Activated CD4-positive, alpha-beta T cell treated with anti-CD3 and anti-CD28 coated beads, Interleukin-2, amount 10 ng/mL, durations not matched to agents 24 days and 14 days (primary cell): ENCODE data around the gene ATP6V0C. TPM values are rescaled to one million over a fixed set of nuclear protein-coding genes. Genes with fewer than 3 reads are reported as not detected.

Source experiments
- DNase-seq: peaks from one replicate; pipeline ENCODE4 v3.0.0; 2022
- H3K27ac Mint-ChIP-seq: one replicate; pipeline ENCODE4 v1.8.0; 2022; ENCODE audit warnings: mild to moderate bottlenecking, mixed read lengths
- H3K27me3 Mint-ChIP-seq: one replicate; pipeline ENCODE4 v1.8.0; 2022; ENCODE audit warnings: mixed read lengths
- H3K36me3 Mint-ChIP-seq: one replicate; pipeline ENCODE4 v1.8.0; 2022; ENCODE audit warnings: low read depth, mild to moderate bottlenecking, mixed read lengths
- H3K4me1 Mint-ChIP-seq: one replicate; pipeline ENCODE4 v1.8.0; 2021; ENCODE audit warnings: mixed read lengths
- H3K4me3 Mint-ChIP-seq: one replicate; pipeline ENCODE4 v1.8.0; 2022; ENCODE audit warnings: mild to moderate bottlenecking, moderate library complexity, mixed read lengths
- H3K9me3 Mint-ChIP-seq: one replicate; pipeline ENCODE4 v1.8.0; 2021; ENCODE audit warnings: mixed read lengths
- intact Hi-C: fragments of 100-400 bp; cut with micrococcal nuclease; formaldehyde crosslinking; loops from one replicate; pipeline ENCODE4 v1.15.1; 2023
- total RNA-seq: library from RNA; stranded (reverse); gene quantifications from 2 replicates; pipeline ENCODE4 v1.2.3, GENCODE V29; 2022

Gene ATP6V0C
- total RNA-seq, 1 donor from 2014 or later: 105 TPM

GRCh38 chr16:2500918-2501750 lies 12.6 kb upstream of the ATP6V0C start:
- Mint-ChIP-seq H3K9me3 (no peaks in the 10 kb centered on the region), H3K4me1 (no peaks in the 10 kb centered on the region), H3K27me3 (no peaks in the 10 kb centered on the region), H3K36me3 (no peaks in the 10 kb centered on the region), H3K27ac (no peak overlapping the region), H3K4me3 (no peak overlapping the region)
- intact Hi-C loops: loop anchor here (1.0 to 5.0 kb wide), 4 partner anchors 26 to 232 kb away; partner anchors contain the start of gene TBC1D24
- peak; percentile 94 for DNase-seq

GRCh38 chr16:2501946-2502895 lies 11.5 kb upstream of the ATP6V0C start:
- Mint-ChIP-seq H3K27me3 (no peaks in the 10 kb centered on the region), H3K9me3 (no peaks in the 10 kb centered on the region), H3K36me3 (no peaks in the 10 kb centered on the region), H3K4me1 (no peaks in the 10 kb centered on the region), H3K27ac (no peak overlapping the region), H3K4me3 (no peak overlapping the region)
- intact Hi-C loops: loop anchor here (1.0 to 5.0 kb wide), 4 partner anchors 27 to 233 kb away; partner anchors contain the start of gene TBC1D24
- no peak for DNase-seq

GRCh38 chr16:2505695-2506094 lies 8.1 kb upstream of the ATP6V0C start:
- no peak for DNase-seq
- no peak overlapping the region for H3K4me3 Mint-ChIP-seq
- H3K36me3 Mint-ChIP-seq: no peaks in the 10 kb centered on the region
- no peaks in the 10 kb centered on the region for H3K4me1 Mint-ChIP-seq
- H3K27me3 Mint-ChIP-seq: no peaks in the 10 kb centered on the region
- intact Hi-C loops: no loop called here
- no peak overlapping the region for H3K27ac Mint-ChIP-seq
- H3K9me3 Mint-ChIP-seq: no peaks in the 10 kb centered on the region

- Mint-ChIP-seq H3K27me3 (peaks cover 3% of the 10 kb centered on the region), H3K4me1 (peaks cover 2% of the 10 kb centered on the region), H3K9me3 (no peaks in the 10 kb centered on the region), H3K4me3 (no peak overlapping the region), H3K27ac (no peak overlapping the region), H3K36me3 (no peaks in the 10 kb centered on the region)
- no peak for DNase-seq
- intact Hi-C loops: no loop called here
Measured at GRCh38 chr16:2507052-2507659, 6.6 kb upstream of the ATP6V0C start.

GRCh38 chr16:2507665-2508064 lies 6.1 kb upstream of the ATP6V0C start:
- peaks cover 8% of the 10 kb centered on the region for H3K4me1 Mint-ChIP-seq
- peaks cover 5% of the 10 kb centered on the region for H3K27me3 Mint-ChIP-seq
- H3K27ac Mint-ChIP-seq: no peak overlapping the region
- no peaks in the 10 kb centered on the region for H3K36me3 Mint-ChIP-seq
- no peaks in the 10 kb centered on the region for H3K9me3 Mint-ChIP-seq
- intact Hi-C loops: no loop called here
- no peak overlapping the region for H3K4me3 Mint-ChIP-seq
- no peak for DNase-seq

- H3K36me3 Mint-ChIP-seq: no peaks in the 10 kb centered on the region
- peaks cover 6% of the 10 kb centered on the region for H3K27me3 Mint-ChIP-seq
- H3K9me3 Mint-ChIP-seq: no peaks in the 10 kb centered on the region
- DNase-seq: no peak
- H3K27ac Mint-ChIP-seq: no peak overlapping the region
- intact Hi-C loops: no loop called here
- peaks cover 13% of the 10 kb centered on the region for H3K4me1 Mint-ChIP-seq
- H3K4me3 Mint-ChIP-seq: no peak overlapping the region
Measured at GRCh38 chr16:2508722-2509400, 4.9 kb upstream of the ATP6V0C start.

GRCh38 chr16:2511128-2511800 lies 2.5 kb upstream of the ATP6V0C start:
- no peak for DNase-seq
- peaks cover 24% of the 10 kb centered on the region for H3K4me1 Mint-ChIP-seq
- H3K27ac Mint-ChIP-seq: no peak overlapping the region
- H3K4me3 Mint-ChIP-seq: no peak overlapping the region
- H3K36me3 Mint-ChIP-seq: peaks cover 3% of the 10 kb centered on the region
- peaks cover 6% of the 10 kb centered on the region for H3K27me3 Mint-ChIP-seq
- intact Hi-C loops: loop anchor here (5.0 to 10.0 kb wide), 2 partner anchors 94 to 354 kb away; partner anchors contain the start of gene TRAF7
- no peaks in the 10 kb centered on the region for H3K9me3 Mint-ChIP-seq

- DNase-seq: no peak
- H3K27me3 Mint-ChIP-seq: peaks cover 6% of the 10 kb centered on the region
- H3K9me3 Mint-ChIP-seq: no peaks in the 10 kb centered on the region
- peaks cover 34% of the 10 kb centered on the region for H3K4me1 Mint-ChIP-seq
- intact Hi-C loops: loop anchor here (5.0 to 10.0 kb wide), 2 partner anchors 93 to 355 kb away; partner anchors contain the start of gene TRAF7
- H3K36me3 Mint-ChIP-seq: peaks cover 8% of the 10 kb centered on the region
- peak overlapping the region; percentile 94 for H3K4me3 Mint-ChIP-seq
- H3K27ac Mint-ChIP-seq: peak overlapping the region; percentile 90
Measured at GRCh38 chr16:2511996-2512734, 1.6 kb upstream of the ATP6V0C start.

GRCh38 chr16:2512735-2513404 lies 882 bp upstream of the ATP6V0C start:
- intact Hi-C loops: loop anchor here (1.0 to 10.0 kb wide), 3 partner anchors 19 to 356 kb away; partner anchors contain the start of gene TRAF7
- H3K27ac Mint-ChIP-seq: peak overlapping the region; percentile 90
- no peaks in the 10 kb centered on the region for H3K9me3 Mint-ChIP-seq
- H3K36me3 Mint-ChIP-seq: peaks cover 10% of the 10 kb centered on the region
- peaks cover 6% of the 10 kb centered on the region for H3K27me3 Mint-ChIP-seq
- peak; percentile 70 for DNase-seq
- peak overlapping the region; percentile 94 for H3K4me3 Mint-ChIP-seq
- H3K4me1 Mint-ChIP-seq: peaks cover 38% of the 10 kb centered on the region

- peak overlapping the region; percentile 93 for H3K4me3 Mint-ChIP-seq
- H3K36me3 Mint-ChIP-seq: peaks cover 11% of the 10 kb centered on the region
- intact Hi-C loops: loop anchor here (5.0 to 10.0 kb wide), 2 partner anchors 90 to 357 kb away; partner anchors contain the start of gene TRAF7
- peaks cover 6% of the 10 kb centered on the region for H3K27me3 Mint-ChIP-seq
- peaks cover 42% of the 10 kb centered on the region for H3K4me1 Mint-ChIP-seq
- no peaks in the 10 kb centered on the region for H3K9me3 Mint-ChIP-seq
- peak overlapping the region; percentile 91 for H3K27ac Mint-ChIP-seq
- DNase-seq: peak; percentile 82
Measured at GRCh38 chr16:2514333-2515179, 804 bp downstream of the ATP6V0C start.
